T-helper 1 cell treated with Interleukin-12 subunit alpha and Interleukin-12 subunit beta and Interleukin-4 antibody, amounts not matched to agents 30 μg/mL and 1 μg/mL, for 36 hours (primary cell): Measurements from ENCODE around the gene ST6GALNAC3.

ENCODE experiments used
- H3K27ac Mint-ChIP-seq: one replicate; pipeline ENCODE4 v1.8.0; 2021; ENCODE audit warnings: mild to moderate bottlenecking, mixed read lengths
- H3K27me3 Mint-ChIP-seq: one replicate; pipeline ENCODE4 v1.8.0; 2021; ENCODE audit warnings: low read depth, mixed read lengths
- H3K36me3 Mint-ChIP-seq: one replicate; pipeline ENCODE4 v1.8.0; 2021; ENCODE audit warnings: low read depth, mixed read lengths
- H3K4me1 Mint-ChIP-seq: one replicate; pipeline ENCODE4 v1.8.0; 2021; ENCODE audit warnings: low read depth, mixed read lengths
- H3K4me3 Mint-ChIP-seq: one replicate; pipeline ENCODE4 v1.8.0; 2021; ENCODE audit warnings: mild to moderate bottlenecking, moderate library complexity, mixed read lengths
- H3K9me3 Mint-ChIP-seq: one replicate; pipeline ENCODE4 v1.8.0; 2021; ENCODE audit warnings: mixed read lengths

Gene ST6GALNAC3

DNA sequence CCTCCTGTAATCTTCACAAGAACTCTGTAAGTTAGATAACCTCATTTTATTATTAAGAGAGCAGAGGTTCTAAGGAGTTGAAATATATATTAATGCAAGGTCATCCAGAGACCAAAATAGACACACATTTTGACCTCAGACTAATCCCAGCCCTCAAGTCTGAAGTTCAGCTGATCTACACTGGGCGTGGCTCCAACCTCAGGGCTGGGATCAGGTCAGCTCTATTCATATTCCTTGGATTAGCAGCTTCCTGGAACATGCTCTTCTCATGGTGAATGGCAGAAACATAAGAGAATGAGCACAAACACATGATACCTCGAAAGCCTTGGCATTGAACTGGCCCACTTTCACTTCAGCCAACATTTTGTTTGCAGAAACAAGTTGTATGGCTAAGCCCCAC is 592.0 kb downstream of the ST6GALNAC3 start:
- Mint-ChIP-seq H3K4me1 (no peaks in the 10 kb centered on the region), H3K27me3 (no peaks in the 10 kb centered on the region), H3K27ac (no peak overlapping the region), H3K4me3 (no peak overlapping the region), H3K9me3 (peaks cover 4% of the 10 kb centered on the region), H3K36me3 (no peaks in the 10 kb centered on the region)

DNA sequence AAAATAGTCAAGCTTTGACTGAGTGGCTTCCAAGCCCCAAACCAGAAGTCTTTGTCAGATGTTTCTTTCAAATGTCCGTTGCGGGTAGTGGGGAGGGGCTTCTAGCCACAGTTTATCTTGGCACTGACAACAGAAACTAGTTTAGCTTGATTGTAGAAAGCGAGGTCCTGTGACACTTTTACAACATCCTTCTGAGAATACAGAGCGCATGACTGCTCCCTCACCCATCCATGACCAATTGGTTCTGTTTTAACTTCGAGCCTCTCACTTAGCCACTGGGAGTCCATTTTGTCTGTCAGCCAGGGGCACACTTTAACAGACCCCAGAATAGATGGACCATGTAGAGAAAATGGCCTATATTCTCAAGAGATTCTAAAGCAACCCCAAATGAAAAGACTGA is 593.5 kb downstream of the ST6GALNAC3 start:
- no peaks in the 10 kb centered on the region for H3K27me3 Mint-ChIP-seq
- H3K36me3 Mint-ChIP-seq = no peaks in the 10 kb centered on the region
- peaks cover 4% of the 10 kb centered on the region for H3K9me3 Mint-ChIP-seq
- H3K4me1 Mint-ChIP-seq = no peaks in the 10 kb centered on the region
- H3K27ac Mint-ChIP-seq = no peak overlapping the region
- H3K4me3 Mint-ChIP-seq = no peak overlapping the region

DNA sequence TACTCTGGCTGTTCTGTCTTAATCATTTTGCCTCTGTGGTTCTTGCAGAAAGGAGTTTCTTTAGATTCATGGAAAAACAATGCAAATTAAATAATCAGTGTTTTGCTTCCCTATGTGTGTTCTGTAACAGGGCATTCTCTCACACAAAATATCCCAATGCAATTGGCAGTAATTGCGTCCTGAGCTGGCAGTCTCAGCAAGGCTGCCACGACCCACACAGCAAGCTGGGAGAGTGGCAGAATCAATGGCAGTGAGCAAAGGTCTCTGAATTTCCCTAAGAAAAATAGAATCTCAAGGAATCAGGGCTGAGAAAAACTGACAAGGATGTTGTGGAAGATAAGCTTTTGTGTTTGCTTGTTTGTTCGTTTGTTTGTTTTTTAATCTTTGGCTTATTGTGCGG is 594.6 kb downstream of the ST6GALNAC3 start:
- H3K9me3 Mint-ChIP-seq = peaks cover 4% of the 10 kb centered on the region
- no peaks in the 10 kb centered on the region for H3K4me1 Mint-ChIP-seq
- H3K36me3 Mint-ChIP-seq = no peaks in the 10 kb centered on the region
- H3K27me3 Mint-ChIP-seq = no peaks in the 10 kb centered on the region
- no peak overlapping the region for H3K4me3 Mint-ChIP-seq
- no peak overlapping the region for H3K27ac Mint-ChIP-seq

DNA sequence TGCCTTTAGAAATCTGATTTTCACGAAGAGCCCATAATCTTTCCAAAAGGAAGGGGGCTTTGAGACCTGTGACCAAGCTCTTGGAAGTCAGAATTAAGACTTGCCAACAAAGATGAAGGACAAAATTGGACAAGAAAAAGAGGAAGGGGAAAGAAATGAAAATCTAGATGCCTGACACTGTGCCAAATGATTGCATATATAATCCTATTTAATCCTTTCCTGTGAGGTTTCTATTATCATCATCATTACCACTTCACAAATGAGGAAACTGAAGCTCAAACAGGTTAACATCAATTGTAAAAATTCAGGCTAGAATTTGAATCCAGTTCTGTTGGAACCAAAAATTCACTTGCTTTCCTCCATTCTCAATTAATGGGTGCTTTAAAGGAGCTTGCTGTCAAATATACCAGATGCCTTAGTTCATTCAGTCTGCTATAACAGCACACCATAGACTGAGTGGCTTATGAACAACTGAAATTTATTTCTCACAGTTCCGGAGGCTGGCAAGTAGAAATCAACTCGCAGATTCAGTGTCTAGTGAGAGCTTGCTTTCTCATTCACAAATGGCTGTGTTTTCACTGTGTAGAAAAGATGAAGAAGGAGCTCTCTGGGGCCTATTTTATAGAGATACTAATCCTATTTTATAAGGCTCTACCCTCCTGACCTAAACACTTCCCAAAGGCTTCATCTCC is 595.2 kb downstream of the ST6GALNAC3 start:
- H3K27me3 Mint-ChIP-seq = no peaks in the 10 kb centered on the region
- no peaks in the 10 kb centered on the region for H3K36me3 Mint-ChIP-seq
- no peak overlapping the region for H3K4me3 Mint-ChIP-seq
- no peaks in the 10 kb centered on the region for H3K9me3 Mint-ChIP-seq
- H3K27ac Mint-ChIP-seq = no peak overlapping the region
- no peaks in the 10 kb centered on the region for H3K4me1 Mint-ChIP-seq

DNA sequence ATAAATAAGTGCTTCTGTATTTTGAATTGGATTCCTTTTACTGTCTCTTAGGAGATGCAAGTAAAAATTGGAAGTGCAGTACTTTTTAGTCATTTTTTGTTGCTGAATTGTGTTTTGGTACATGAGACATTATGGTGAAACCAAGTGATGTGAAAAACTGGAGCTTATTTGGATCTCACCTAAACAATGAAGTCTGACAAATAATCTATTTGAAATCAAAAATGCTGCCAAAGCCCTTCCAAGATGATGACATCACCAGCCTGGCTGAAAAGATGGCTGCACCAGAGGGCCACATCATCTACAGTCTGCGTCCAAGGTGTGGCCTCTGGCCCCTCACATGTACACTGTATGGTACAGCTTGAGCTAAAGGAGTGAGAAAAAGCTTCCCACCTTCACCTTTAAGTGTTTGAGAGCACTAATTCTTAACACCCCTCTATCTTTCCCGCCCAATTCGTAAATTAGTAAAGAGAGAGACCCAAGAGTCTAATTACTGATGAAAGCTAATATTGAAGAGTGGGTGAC is 600.2 kb downstream of the ST6GALNAC3 start:
- no peaks in the 10 kb centered on the region for H3K4me1 Mint-ChIP-seq
- no peaks in the 10 kb centered on the region for H3K27me3 Mint-ChIP-seq
- H3K9me3 Mint-ChIP-seq = no peaks in the 10 kb centered on the region
- no peak overlapping the region for H3K4me3 Mint-ChIP-seq
- no peak overlapping the region for H3K27ac Mint-ChIP-seq
- no peaks in the 10 kb centered on the region for H3K36me3 Mint-ChIP-seq

DNA sequence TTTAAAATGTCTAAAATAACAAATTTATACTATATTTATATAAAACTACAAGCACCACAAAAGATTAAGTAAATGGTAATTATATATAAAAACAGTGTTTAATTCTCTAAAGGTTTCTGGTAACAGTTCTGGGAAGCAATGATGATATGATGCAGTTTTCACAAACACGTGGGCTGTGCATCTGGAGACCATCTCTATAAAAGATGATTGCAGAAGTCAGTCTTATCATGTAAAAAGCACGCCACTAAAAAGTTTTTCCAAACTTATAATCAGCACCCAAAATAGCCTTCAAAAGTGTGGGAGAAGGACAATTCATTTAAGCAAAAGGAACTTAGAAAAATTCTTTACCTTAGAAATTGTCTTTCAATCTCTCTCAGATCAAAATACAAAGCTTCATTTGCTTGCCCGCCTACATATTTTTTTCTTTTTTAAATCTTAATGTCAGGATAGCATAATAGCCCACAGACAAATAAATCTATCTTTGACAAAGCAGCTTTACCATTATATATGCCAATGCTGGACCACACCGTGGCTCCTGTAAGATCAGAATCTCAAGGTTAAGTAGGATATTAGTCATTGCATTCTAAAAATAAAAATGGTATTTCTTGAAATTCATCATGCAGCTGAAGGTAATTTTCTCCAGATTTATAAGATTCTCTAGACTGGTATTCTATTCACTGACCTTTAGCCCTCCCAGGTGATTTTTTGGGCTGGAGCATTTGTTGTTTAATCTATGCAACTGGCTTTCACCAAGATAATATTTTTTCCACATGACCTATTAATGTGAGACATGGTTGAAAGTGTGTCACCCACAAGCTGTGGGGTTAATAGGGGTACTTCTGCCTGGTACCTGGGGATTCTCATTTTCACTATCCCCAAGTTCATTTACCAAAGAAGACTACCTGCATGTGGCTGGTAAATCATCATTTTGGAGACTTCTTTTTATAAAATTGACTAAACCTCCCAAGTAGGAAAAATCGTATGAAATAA is 603.2 kb downstream of the ST6GALNAC3 start:
- no peaks in the 10 kb centered on the region for H3K4me1 Mint-ChIP-seq

DNA sequence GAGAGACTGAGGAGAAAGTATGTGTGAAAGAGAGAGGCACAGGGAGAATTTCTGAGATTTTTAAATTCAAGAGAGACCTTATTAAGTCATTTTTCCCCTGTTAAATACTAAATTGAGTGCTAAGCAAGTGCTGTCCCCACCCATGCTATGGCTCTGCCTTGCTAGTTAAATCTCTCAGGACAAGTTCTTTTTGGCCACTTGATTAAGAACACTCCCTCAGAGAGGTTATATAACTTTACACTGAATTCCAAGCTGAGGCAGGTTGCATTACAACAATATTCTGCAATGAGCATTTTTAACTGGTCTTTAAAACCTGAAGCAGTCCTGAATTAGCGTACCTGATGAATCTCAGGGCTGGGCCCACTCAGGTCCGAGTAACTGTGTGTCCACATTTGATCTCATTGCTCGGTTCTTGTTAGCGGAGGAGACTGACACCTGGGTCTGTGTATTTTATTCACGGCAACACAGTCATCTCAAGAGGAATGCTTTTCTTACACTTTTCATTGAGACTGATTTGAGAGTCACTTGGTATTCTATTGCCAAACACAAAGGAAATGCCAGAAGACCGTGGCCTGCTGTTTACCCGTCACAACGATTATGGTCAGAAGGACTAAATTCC is 605.1 kb downstream of the ST6GALNAC3 start:
- Mint-ChIP-seq H3K4me3 (no peak overlapping the region), H3K27me3 (no peaks in the 10 kb centered on the region), H3K36me3 (no peaks in the 10 kb centered on the region), H3K9me3 (no peaks in the 10 kb centered on the region), H3K27ac (no peak overlapping the region), H3K4me1 (no peaks in the 10 kb centered on the region)

More for the DNA sequence above, 603.2 kb downstream of the ST6GALNAC3 start:
- H3K36me3 Mint-ChIP-seq = no peaks in the 10 kb centered on the region
- no peak overlapping the region for H3K4me3 Mint-ChIP-seq
- H3K27ac Mint-ChIP-seq = no peak overlapping the region
- H3K9me3 Mint-ChIP-seq = no peaks in the 10 kb centered on the region
- no peaks in the 10 kb centered on the region for H3K27me3 Mint-ChIP-seq

DNA sequence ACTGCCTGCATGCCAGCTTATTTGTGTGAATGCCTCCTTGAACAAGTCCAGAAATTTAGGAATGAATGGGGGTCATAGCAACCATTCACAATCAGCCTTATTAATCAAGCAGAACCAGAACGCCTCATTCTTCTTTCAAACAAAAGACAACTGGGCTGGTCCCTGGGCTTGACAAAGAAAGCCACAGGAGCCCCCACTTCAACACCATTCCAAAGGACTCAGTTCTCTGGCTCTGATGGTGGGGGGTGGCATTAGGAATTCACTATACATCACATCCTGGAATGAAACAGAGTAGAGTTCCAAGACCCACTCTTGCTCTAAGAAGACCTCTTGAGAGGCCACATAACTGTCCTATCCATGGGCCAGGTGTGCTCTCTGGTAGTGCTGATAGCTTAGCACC is 606.1 kb downstream of the ST6GALNAC3 start:
- Mint-ChIP-seq H3K4me1 (no peaks in the 10 kb centered on the region), H3K9me3 (no peaks in the 10 kb centered on the region), H3K27ac (no peak overlapping the region), H3K27me3 (no peaks in the 10 kb centered on the region), H3K4me3 (no peak overlapping the region), H3K36me3 (no peaks in the 10 kb centered on the region)

DNA sequence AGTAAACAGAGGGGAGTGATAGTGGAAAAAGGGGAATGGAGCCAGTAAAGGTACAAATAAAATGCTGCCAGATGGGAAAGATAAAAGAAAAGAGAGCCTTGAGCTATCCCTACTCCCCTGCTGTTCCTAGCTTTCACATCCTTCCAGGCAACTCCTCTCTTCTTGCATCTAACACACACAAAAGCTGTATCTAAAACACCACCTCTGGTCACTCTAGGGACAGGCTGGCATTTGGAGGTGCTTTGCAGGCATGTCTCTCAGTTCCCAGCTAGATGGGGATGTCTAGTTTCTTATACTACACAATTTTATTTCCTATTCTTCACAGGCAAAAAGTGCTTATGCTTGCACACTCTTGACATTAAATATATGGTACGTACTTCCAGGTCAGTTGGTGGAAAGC is 607.6 kb downstream of the ST6GALNAC3 start:
- Mint-ChIP-seq H3K4me3 (no peak overlapping the region), H3K4me1 (no peaks in the 10 kb centered on the region), H3K27ac (no peak overlapping the region), H3K27me3 (no peaks in the 10 kb centered on the region), H3K9me3 (no peaks in the 10 kb centered on the region), H3K36me3 (no peaks in the 10 kb centered on the region)
